Measurements from ENCODE around the gene PLEKHA6.

PLEKHA6 gene

DNA sequence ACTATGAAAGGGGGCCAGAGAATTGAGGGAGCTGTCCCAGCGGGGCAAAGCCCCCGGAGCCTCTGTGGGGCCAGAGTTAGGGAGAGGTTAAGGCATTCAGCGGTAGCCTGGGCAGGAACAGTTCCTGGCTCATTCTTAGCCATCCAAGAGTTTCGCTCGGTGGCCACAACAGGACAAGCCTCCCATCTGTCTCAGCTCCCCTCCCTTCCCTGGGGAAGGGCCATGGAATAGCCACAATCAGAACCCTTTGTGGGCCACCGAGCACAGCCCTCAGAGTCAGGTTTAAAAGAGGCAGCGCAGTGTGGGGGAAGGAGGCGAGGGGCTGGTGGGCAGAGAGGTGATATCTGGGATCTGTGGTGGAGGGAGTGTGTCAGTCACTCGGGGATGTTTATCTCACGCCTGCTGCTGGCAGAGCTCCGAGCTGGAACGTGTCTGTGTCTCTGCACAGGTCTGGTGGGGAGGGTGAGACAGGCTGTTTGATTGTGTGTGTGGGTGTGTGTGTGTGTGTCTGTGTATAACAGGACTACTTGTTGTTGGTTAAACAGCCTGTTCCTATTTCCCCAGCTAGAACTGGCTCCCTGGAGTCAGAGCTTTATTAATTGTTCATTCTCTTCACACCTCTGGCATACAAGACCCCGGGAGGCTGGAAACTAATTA is 96.3 kb downstream of the PLEKHA6 start:
- Histone ChIP-seq H4K20me1 (ENCODE audit: insufficient read depth, low read length) (no peaks in the 10 kb centered on the region), H3K4me3 (ENCODE audit: low read length) (no peak overlapping the region), H3K4me2 (ENCODE audit: low read depth, low read length) (no peak overlapping the region), H3K4me1 (ENCODE audit: low read length) (no peaks in the 10 kb centered on the region), H3K27ac (ENCODE audit: low read length) (no peak overlapping the region), H3K27me3 (replicated peaks; ENCODE audit: insufficient read depth, low read length) (no peaks in the 10 kb centered on the region), H3F3A (ENCODE audit: insufficient read depth, low read length) (no peaks in the 10 kb centered on the region), H2AFZ (ENCODE audit: low read length) (no peak overlapping the region), H3K9me3 (replicated peaks; ENCODE audit: insufficient read depth, low read length) (no peaks in the 10 kb centered on the region), H3K36me3 (replicated peaks; ENCODE audit: insufficient read depth, low read length) (no peaks in the 10 kb centered on the region), H3K9ac (ENCODE audit: low read length) (no peak overlapping the region), H3K9me2 (replicated peaks; ENCODE audit: insufficient read depth, low read length) (no peaks in the 10 kb centered on the region), H3K79me2 (ENCODE audit: low read length) (no peaks in the 10 kb centered on the region)
- no peak for DNase-seq
- TF ChIP-seq EZH2phosphoT487 (IDR thresholded peaks at IDR 0.05; ENCODE audit: low read length) (no peak), EZH2 (optimal IDR thresholded peaks at IDR 0.05; ENCODE audit: low read depth, low read length) (no peak)
- TF ChIP-seq, protein P1, sequence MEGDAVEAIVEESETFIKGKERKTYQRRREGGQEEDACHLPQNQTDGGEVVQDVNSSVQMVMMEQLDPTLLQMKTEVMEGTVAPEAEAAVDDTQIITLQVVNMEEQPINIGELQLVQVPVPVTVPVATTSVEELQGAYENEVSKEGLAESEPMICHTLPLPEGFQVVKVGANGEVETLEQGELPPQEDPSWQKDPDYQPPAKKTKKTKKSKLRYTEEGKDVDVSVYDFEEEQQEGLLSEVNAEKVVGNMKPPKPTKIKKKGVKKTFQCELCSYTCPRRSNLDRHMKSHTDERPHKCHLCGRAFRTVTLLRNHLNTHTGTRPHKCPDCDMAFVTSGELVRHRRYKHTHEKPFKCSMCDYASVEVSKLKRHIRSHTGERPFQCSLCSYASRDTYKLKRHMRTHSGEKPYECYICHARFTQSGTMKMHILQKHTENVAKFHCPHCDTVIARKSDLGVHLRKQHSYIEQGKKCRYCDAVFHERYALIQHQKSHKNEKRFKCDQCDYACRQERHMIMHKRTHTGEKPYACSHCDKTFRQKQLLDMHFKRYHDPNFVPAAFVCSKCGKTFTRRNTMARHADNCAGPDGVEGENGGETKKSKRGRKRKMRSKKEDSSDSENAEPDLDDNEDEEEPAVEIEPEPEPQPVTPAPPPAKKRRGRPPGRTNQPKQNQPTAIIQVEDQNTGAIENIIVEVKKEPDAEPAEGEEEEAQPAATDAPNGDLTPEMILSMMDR (IDR thresholded peaks at IDR 0.05; ENCODE audit: low read length) = no peak

DNA sequence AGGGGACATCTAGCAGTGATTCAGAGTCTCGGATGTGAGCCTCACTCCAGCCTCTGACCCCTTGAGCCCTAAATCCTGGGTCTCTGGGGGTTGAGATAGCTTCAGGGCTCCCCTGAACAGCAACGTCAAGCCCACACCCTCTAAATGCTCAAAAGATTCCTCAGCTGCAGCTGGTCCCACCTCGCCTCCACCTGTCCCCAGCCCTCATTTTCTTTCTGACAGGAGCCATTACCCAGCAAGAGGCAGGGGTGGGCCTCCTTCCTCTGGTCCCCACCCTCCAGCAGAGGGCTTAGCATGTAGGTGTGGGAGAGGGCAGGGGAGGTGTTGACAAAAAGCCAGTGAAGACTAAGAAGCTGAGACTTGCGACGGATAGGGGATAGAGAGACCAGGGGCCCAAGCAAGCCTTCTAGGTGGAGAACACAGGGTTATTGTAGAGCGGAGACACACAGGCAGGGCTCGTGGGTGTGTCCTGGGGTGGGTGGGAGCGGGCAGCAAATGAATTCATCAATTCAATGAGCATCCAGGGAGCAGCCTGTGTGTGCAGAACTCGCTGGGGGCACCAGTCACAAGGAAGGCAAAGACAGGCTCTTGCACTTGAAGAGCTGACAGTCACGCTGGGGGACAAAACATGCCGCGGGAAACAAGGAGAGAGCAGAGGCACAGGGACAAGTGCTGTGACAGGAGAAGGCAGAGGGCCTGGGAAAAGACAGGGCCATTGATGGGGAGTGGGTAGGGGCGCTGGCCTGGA is 97.0 kb downstream of the PLEKHA6 start:
- no peak for DNase-seq
- no peaks in the 10 kb centered on the region for H3K9me2 ChIP-seq (replicated peaks; ENCODE audit: insufficient read depth, low read length)
- no peaks in the 10 kb centered on the region for H3K9me3 ChIP-seq (replicated peaks; ENCODE audit: insufficient read depth, low read length)
- H4K20me1 ChIP-seq (ENCODE audit: insufficient read depth, low read length) = no peaks in the 10 kb centered on the region
- H3K79me2 ChIP-seq (ENCODE audit: low read length) = no peaks in the 10 kb centered on the region
- TF ChIP-seq, protein P1 (IDR thresholded peaks at IDR 0.05; ENCODE audit: low read length) = no peak
- TF ChIP-seq EZH2 (optimal IDR thresholded peaks at IDR 0.05; ENCODE audit: low read depth, low read length) (no peak), EZH2phosphoT487 (IDR thresholded peaks at IDR 0.05; ENCODE audit: low read length) (no peak)
- no peak overlapping the region for H3K27ac ChIP-seq (ENCODE audit: low read length)
- H3F3A ChIP-seq (ENCODE audit: insufficient read depth, low read length) = no peaks in the 10 kb centered on the region
- H3K4me1 ChIP-seq (ENCODE audit: low read length) = no peaks in the 10 kb centered on the region
- no peaks in the 10 kb centered on the region for H3K36me3 ChIP-seq (replicated peaks; ENCODE audit: insufficient read depth, low read length)
- H3K4me2 ChIP-seq (ENCODE audit: low read depth, low read length) = no peak overlapping the region
- no peak overlapping the region for H2AFZ ChIP-seq (ENCODE audit: low read length)
- no peak overlapping the region for H3K9ac ChIP-seq (ENCODE audit: low read length)
- H3K27me3 ChIP-seq (replicated peaks; ENCODE audit: insufficient read depth, low read length) = no peaks in the 10 kb centered on the region
- H3K4me3 ChIP-seq (ENCODE audit: low read length) = no peak overlapping the region

- no peak overlapping the region for H3K4me2 ChIP-seq (ENCODE audit: low read depth, low read length)
- H3K9me2 ChIP-seq (replicated peaks; ENCODE audit: insufficient read depth, low read length) = no peaks in the 10 kb centered on the region
- H3K27me3 ChIP-seq (replicated peaks; ENCODE audit: insufficient read depth, low read length) = no peaks in the 10 kb centered on the region
- no peak overlapping the region for H2AFZ ChIP-seq (ENCODE audit: low read length)
- no peaks in the 10 kb centered on the region for H3K9me3 ChIP-seq (replicated peaks; ENCODE audit: insufficient read depth, low read length)
- DNase-seq = no peak
- H3K27ac ChIP-seq (ENCODE audit: low read length) = no peak overlapping the region
- H3K4me3 ChIP-seq (ENCODE audit: low read length) = no peak overlapping the region
- H3K79me2 ChIP-seq (ENCODE audit: low read length) = no peaks in the 10 kb centered on the region
- no peaks in the 10 kb centered on the region for H3K4me1 ChIP-seq (ENCODE audit: low read length)
- H3K9ac ChIP-seq (ENCODE audit: low read length) = no peak overlapping the region
- no peaks in the 10 kb centered on the region for H3K36me3 ChIP-seq (replicated peaks; ENCODE audit: insufficient read depth, low read length)
- no peaks in the 10 kb centered on the region for H3F3A ChIP-seq (ENCODE audit: insufficient read depth, low read length)
- no peak for TF ChIP-seq EZH2 (optimal IDR thresholded peaks at IDR 0.05; ENCODE audit: low read depth, low read length)
- TF ChIP-seq, protein P1 (IDR thresholded peaks at IDR 0.05; ENCODE audit: low read length) = no peak
- no peak for TF ChIP-seq EZH2phosphoT487 (IDR thresholded peaks at IDR 0.05; ENCODE audit: low read length)
- no peaks in the 10 kb centered on the region for H4K20me1 ChIP-seq (ENCODE audit: insufficient read depth, low read length)
Observed at GRCh38 chr1:204261746-204262505, 97.8 kb downstream of the PLEKHA6 start.

Data from MM.1S (cell line).